ENCODE measurements around the gene CD3G.
"Not testable (repeated sequence)": the region's sequence is repeated elsewhere in the genome, so short reads cannot be mapped to it uniquely, and the experiment has no call there.

Gene CD3G

GRCh38 chr11:118373263-118373662, 29.1 kb downstream of the CD3G start:
- DNase-seq: no peak
- intact Hi-C loops (cut with DNase I): no loop called here

GRCh38 chr11:118373871-118374270, 29.7 kb downstream of the CD3G start:
- intact Hi-C loops (cut with DNase I): no loop called here
- DNase-seq: no peak

DNA sequence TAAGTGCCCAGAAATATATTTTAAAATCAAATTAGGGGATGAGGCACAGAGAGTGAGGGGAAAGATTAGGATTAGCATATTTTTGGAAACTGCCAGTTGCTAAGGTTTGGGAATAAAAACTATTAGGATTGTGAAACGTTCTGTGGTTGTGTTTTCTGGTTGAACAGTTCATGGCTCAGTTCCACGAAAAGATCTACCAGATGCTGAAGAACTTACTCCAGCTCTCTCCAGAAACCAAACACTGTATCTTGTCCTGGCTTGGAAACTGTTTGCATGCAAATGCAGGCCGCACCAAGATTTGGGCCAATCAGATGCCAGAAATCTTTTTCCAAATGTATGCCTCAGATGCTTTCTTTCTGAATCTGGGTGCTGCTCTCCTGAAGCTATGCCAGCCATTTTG, 30.6 kb downstream of the CD3G start:
- intact Hi-C loops (cut with DNase I): no loop called here
- no peak for DNase-seq

DNA sequence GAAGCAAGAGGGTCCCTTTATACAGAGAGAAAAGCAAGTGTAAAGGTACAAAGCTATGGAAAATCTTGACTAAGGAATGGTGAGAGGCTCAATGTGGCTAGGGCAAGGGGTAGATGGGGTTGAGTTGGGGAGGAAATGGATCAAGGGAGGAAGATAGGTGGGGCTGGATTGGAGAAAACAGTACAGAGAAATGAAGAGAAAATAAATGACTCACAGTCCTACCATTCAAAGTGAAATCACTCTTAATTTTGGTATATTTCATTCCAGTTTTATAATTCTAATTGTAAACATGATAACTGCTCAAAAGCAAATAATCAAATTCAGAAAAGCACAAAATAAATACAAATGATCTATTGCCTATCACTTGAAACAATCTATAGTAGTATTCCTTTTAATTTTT, 31.8 kb downstream of the CD3G start:
- intact Hi-C loops (cut with DNase I): no loop called here
- DNase-seq: no peak

GRCh38 chr11:118379497-118379896, 35.4 kb downstream of the CD3G start:
- no peak for DNase-seq
- intact Hi-C loops (cut with DNase I): no loop called here

- intact Hi-C loops (cut with DNase I): no loop called here
- no peak for DNase-seq
Observed at GRCh38 chr11:118380571-118380970, 36.4 kb downstream of the CD3G start.

DNA sequence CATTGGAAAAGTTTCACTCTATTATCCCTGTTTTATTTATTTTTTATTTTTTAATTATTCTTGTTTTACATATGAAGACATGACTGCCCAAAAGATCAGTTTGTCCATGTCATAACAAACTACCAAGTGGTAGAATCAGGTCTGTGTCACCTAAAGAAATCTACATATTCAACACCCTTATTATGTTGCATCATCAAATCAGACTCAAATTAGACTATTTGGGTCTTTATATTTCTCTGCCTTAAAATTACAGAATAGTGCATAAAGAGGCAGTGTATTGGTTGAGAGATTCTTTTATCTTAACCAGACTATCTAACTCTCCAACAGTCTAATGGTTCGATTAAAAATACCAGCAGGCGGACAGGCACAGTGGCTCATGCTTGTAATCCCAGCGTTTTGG, 38.8 kb downstream of the CD3G start:
- intact Hi-C loops (cut with DNase I): no loop called here
- DNase-seq: no peak

- no peak for DNase-seq
- intact Hi-C loops (cut with DNase I): no loop called here
Observed at GRCh38 chr11:118383657-118384056, 39.5 kb downstream of the CD3G start.

DNA sequence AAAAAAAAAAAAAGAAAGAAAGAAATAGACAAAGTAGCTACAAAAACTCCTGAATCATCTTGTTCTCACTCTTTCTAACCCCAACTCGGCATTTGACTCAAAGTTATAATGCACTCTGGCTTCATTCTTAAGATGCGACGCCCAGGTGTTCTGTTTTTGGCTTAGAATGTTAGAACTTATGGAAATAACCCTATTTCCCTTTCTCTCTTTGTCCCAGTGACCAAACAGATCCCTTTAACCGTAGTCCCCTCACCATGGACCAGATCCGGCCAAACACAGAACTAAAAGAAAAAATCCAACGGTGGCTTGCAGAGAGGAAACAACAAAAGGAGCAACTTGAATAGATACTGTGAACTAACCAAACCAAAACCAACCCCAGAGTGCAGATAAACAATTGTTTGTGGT, 52.0 kb downstream of the CD3G start:
- no peak for DNase-seq
- intact Hi-C loops (cut with DNase I): no loop called here

GRCh38 chr11:118397448-118397847, 53.3 kb downstream of the CD3G start:
- DNase-seq: no peak
- intact Hi-C loops (cut with DNase I): no loop called here

DNA sequence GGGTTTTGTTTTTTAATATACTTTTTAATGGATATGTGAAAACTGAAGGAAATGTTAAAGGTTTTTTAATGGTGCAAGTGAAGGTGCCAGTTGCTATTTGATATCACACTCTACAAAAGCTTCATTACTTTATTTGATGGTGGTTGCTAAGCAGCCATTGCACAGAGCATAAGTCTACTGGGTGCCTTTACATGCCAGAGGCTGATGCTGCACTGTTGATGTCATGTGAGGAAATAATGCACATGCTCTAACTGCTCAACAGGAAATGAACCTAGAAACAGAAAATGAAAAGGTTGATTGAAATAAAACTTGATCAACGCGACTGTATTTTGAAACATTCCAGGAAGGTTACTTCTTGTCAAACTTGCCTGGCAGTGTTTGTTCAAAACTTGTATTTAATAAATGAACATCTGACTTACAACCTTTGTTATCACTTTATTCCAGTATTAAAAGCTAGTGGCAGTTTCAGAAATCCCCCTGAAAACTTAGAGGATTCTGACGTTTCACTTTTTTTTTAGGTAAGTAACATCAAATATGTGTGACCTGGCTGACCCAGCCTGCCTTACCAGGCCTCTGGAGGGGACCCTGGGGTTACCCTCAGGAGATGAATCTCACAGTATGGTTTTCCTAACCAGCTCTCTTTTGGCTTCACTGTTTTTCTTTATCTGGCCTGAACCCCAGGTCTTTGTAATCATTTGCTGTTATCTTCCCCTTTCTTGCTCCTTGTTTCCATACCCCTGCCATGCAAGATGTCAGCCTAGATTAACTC, 54.8 kb downstream of the CD3G start:
- intact Hi-C loops (cut with DNase I): no loop called here
- no peak for DNase-seq

DNA sequence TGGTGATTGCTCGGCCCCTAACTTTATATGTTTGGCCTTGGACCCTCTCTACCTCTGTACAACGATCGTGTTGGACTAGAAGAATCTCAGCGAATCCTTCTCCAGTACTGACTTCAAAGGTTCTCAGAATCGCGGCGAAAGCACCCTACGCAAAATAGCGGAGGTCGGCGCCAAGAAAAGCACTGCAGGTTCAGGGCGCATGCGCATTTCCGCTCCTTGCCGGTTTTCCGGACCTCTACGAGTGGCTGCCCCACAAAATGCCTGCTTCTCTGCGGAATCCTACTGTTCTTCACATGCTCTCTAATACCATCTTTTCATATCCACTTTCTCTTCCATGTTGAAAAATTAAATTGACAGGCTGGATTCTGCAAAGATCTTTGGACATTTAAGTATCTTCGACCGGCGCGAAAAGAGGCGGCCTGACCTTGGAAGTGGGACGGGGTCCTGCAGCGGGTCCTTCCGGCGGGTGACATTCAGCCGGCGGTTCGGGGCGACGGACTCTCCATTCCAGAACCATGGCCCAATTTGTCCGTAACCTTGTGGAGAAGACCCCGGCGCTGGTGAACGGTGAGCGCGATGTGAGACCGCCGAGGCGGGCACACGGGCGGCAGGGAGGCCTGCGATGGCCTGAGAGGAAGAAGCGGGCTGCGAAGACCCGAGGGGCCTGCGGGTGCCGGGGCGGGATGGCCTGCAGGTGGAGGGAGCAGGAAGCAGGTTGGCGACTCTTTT, 57.2 kb downstream of the CD3G start, which contains the start of gene ATP5MG:
TSS of gene ATP5MG (plus strand) at position 456 of the 729 bp plus-strand sequence. CDS start at position 516, 60 bp downstream.
- intact Hi-C loops (cut with DNase I): loop anchor here (1.0 to 10.0 kb wide), 2 partner anchors 34 to 83 kb away; no protein-coding TSS in a partner anchor
- DNase-seq: peak; percentile 77 to 97 (median 88)

- intact Hi-C loops (cut with DNase I): loop anchor here (1.0 to 10.0 kb wide), 2 partner anchors 33 to 83 kb away; no protein-coding TSS in a partner anchor
- DNase-seq: no peak
Observed at GRCh38 chr11:118401880-118402590, 57.9 kb downstream of the CD3G start.

GRCh38 chr11:118402594-118402993, 58.5 kb downstream of the CD3G start:
- DNase-seq: not testable (repeated sequence)
- intact Hi-C loops (cut with DNase I): loop anchor here (10.0 kb wide), 1 partner anchor 82 kb away; no protein-coding TSS in a partner anchor
